AG04450 (cell line): ENCODE data around the gene NAA15. TPM values are rescaled to one million over a fixed set of nuclear protein-coding genes. Genes with fewer than 3 reads are reported as not detected.

Source experiments
- CTCF ChIA-PET: fragments of 300-600, 350-600 bp; formaldehyde crosslinking; extraction: SDS; loops from one replicate; lab custom pipeline; 2022; ENCODE audit warnings: antibody characterized with exemption, inconsistent platforms; lab: Charles Lee
- POLR2A ChIA-PET: fragments of 350-600 bp; formaldehyde crosslinking; extraction: SDS; loops from one replicate; lab custom pipeline; 2021; ENCODE audit warnings: antibody characterized with exemption, inconsistent platforms; lab: Yijun Ruan, JAX
- DNase-seq: peaks from one replicate; pipeline ENCODE4 v3.0.0-alpha.2; 2011; ENCODE audit warnings: low read depth, low spot score
- H3K27ac ChIP-seq: one replicate; pipeline ENCODE4 v1.5.1; 2012; ENCODE audit warnings: low read depth, low read length, control low read depth
- H3K27me3 ChIP-seq: one replicate; pipeline ENCODE4 v1.6.0; 2012; ENCODE audit warnings: low read length; ENCODE audit not compliant: control insufficient read depth, insufficient read depth
- H3K4me3 ChIP-seq: 2 replicates; pipeline ENCODE4 v1.5.1; 2011; ENCODE audit warnings: mild to moderate bottlenecking, low read depth, low read length, control low read depth
- H3K9me3 ChIP-seq: 2 replicates; pipeline ENCODE4 v1.5.1; 2012; ENCODE audit warnings: low read length; ENCODE audit not compliant: control insufficient read depth, insufficient read depth
- polyA plus RNA-seq: library from polyadenylated mRNA; depleted of rRNA; stranded (reverse); fragments of >200 nt; gene quantifications from 2 replicates; pipeline ENCODE4 v1.2.3, GENCODE V29; 2011
- TF ChIP-seq, protein P1 (sequence below): IDR thresholded peaks from 2 replicates; pipeline ENCODE4 v1.5.1; 2011; ENCODE audit warnings: low read depth, low read length, control low read depth, inconsistent platforms

Gene NAA15
- polyA plus RNA-seq, 1 experiment = 30.2 TPM

DNA sequence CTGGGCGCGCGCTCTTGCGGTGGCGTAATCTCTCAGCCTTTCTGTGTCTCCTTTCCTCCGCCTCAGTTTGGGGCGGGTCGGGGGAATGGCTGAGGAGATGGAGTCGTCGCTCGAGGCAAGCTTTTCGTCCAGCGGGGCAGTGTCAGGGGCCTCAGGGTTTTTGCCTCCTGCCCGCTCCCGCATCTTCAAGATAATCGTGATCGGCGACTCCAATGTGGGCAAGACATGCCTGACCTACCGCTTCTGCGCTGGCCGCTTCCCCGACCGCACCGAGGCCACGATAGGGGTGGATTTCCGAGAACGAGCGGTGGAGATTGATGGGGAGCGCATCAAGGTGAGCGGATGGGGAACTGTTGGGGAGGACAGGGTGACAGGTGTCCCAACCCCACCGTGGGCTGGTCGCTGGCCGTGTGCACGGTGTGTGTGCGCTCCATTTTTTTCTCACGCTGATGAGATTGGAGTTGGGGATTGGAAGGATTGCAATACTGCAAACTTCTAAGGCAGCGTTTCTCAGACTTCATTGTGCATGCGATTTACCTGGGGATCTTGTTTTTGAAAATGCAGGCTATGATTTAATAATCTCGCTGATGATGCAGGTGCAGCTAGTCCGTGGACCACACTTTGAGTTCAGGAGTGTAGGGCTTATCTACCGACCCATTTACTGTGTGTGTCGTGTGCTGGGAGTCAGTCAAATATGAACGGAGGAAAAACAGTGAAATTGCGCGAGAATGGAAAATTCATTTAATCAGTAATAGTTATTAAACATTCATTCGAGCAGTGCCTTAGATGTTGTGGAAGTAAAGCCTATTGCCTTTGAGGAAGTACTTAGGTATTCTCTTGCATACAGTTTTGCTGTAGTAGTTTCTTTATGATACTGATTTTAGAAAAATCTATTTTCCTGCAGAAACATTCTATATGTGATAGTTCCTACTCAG, 153.1 kb downstream of the NAA15 start, which contains the start of gene RAB33B:
Gene RAB33B (plus strand): TSS at position 11 of the 935 bp plus-strand sequence. CDS start 75 bp downstream, at position 86.
- POLR2A ChIA-PET = interaction anchor here (0.6 to 1.6 kb wide), 4 partner anchors 19 to 153 kb away, joined by 3 to 6 read pairs (median 4); partner anchors contain the start of gene NAA15
- Histone ChIP-seq H3K9me3 (no peaks in the 10 kb centered on the region; the same call in 1 of the 2 replicates), H3K27me3 (no peaks in the 10 kb centered on the region), H3K27ac (peak within 1 kb of the TSS; percentile 93), H3K4me3 (peak within 1 kb of the TSS; percentile 98)
- TF ChIP-seq, protein P1, sequence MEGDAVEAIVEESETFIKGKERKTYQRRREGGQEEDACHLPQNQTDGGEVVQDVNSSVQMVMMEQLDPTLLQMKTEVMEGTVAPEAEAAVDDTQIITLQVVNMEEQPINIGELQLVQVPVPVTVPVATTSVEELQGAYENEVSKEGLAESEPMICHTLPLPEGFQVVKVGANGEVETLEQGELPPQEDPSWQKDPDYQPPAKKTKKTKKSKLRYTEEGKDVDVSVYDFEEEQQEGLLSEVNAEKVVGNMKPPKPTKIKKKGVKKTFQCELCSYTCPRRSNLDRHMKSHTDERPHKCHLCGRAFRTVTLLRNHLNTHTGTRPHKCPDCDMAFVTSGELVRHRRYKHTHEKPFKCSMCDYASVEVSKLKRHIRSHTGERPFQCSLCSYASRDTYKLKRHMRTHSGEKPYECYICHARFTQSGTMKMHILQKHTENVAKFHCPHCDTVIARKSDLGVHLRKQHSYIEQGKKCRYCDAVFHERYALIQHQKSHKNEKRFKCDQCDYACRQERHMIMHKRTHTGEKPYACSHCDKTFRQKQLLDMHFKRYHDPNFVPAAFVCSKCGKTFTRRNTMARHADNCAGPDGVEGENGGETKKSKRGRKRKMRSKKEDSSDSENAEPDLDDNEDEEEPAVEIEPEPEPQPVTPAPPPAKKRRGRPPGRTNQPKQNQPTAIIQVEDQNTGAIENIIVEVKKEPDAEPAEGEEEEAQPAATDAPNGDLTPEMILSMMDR = no peak
- CTCF ChIA-PET = no interaction called here
- peak; percentile 78 for DNase-seq

DNA sequence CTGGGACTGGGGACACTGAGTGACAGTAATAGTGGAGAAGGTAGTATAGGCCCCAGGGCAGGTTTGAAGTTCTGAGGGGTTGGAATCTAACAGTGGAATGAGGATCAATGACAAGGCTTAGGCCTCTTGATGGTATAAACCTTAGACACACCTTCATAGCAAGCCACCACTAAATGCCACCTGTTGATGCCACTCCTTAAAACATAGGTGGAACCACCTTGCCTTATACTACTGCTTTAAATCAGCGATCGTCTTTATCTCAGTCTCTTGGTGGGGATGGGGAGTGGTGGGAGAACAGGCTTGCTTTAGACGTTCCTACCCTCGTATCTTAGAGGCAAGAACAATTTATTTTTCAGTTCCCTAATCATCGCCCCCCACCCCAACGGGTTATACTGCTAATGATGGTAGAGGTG, 153.8 kb downstream of the NAA15 start:
- Histone ChIP-seq H3K9me3 (no peaks in the 10 kb centered on the region; the same call in 1 of the 2 replicates), H3K4me3 (peak overlapping the region; percentile 98), H3K27me3 (no peaks in the 10 kb centered on the region), H3K27ac (no peak overlapping the region)
- ChIA-PET CTCF (no interaction called here), POLR2A (no interaction called here)
- DNase-seq = no peak
- TF ChIP-seq, protein P1 = no peak

- Histone ChIP-seq H3K27ac (no peak overlapping the region), H3K9me3 (no peaks in the 10 kb centered on the region; the same call in 1 of the 2 replicates), H3K4me3 (no peak overlapping the region), H3K27me3 (no peaks in the 10 kb centered on the region)
- ChIA-PET CTCF (interaction anchor here (0.9 to 1.3 kb wide), 2 partner anchors 41 to 53 kb away, joined by 3 to 6 read pairs; no protein-coding TSS in a partner anchor), POLR2A (interaction anchor here (0.6 kb wide), 1 partner anchor 144 kb away, joined by 3 read pairs; no protein-coding TSS in a partner anchor)
- TF ChIP-seq, protein P1 = no peak
- DNase-seq = no peak
Observed at GRCh38 chr4:139457318-139457717, 156.0 kb downstream of the NAA15 start.

DNA sequence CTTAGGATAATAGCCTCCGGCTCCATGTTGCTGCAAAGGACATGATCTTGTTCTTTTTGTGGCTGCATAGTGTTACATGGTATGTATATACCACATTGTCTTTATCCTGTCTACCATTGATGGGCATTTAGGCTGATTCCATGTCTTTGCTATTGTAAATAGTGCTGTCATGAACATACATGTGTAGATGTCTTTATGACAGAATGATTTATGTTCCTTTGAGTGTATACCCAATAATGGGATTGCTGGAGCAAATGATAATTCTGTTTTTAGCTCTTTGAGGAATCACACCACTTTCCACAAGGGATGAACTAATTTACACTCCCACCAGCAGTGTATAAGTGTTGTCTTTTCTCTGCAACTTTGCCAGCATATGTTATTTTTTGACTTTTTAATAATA, 157.2 kb downstream of the NAA15 start:
- no peak overlapping the region for H3K27ac ChIP-seq
- ChIA-PET CTCF (no interaction called here), POLR2A (interaction anchor here (0.5 kb wide), 1 partner anchor 156 kb away, joined by 4 read pairs; no protein-coding TSS in a partner anchor)
- no peaks in the 10 kb centered on the region; the same call in 1 of the 2 replicates for H3K9me3 ChIP-seq
- H3K27me3 ChIP-seq = no peaks in the 10 kb centered on the region
- no peak overlapping the region for H3K4me3 ChIP-seq
- TF ChIP-seq, protein P1 = no peak
- no peak for DNase-seq
